ENCODE results near the gene ATP11B.

ATP11B gene

DNA sequence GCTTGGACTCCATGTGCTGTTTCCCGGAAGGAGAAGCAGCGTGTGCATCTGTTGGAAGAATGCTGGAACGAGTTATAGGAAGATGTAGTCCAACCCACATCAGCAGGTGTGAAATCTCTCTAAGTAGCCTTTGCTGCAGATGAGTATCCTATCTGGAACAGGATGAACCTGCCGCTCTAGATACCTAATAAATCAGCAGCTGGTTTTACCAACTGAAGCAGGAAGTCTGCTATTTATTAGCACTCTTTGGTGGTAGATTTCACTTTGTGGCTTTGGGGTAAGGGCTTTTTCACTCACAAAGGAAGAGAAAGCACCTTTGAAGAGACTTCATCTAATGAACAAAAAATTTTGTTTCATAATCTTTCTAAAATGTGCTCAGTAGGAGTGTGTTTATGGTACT, 120.6 kb downstream of the ATP11B start:
- TF ChIP-seq, protein P1, sequence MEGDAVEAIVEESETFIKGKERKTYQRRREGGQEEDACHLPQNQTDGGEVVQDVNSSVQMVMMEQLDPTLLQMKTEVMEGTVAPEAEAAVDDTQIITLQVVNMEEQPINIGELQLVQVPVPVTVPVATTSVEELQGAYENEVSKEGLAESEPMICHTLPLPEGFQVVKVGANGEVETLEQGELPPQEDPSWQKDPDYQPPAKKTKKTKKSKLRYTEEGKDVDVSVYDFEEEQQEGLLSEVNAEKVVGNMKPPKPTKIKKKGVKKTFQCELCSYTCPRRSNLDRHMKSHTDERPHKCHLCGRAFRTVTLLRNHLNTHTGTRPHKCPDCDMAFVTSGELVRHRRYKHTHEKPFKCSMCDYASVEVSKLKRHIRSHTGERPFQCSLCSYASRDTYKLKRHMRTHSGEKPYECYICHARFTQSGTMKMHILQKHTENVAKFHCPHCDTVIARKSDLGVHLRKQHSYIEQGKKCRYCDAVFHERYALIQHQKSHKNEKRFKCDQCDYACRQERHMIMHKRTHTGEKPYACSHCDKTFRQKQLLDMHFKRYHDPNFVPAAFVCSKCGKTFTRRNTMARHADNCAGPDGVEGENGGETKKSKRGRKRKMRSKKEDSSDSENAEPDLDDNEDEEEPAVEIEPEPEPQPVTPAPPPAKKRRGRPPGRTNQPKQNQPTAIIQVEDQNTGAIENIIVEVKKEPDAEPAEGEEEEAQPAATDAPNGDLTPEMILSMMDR (IDR thresholded peaks at IDR 0.05; ENCODE audit: low read depth, low read length), result no peak
- in situ Hi-C loops (cut with HindIII; ENCODE audit: low sequenced_read_pairs), result no loop called here
- no peak for DNase-seq (ENCODE audit: low read depth, low spot score)
- no peak overlapping the region for H3K4me3 ChIP-seq (ENCODE audit: low read depth, low read length)

DNA sequence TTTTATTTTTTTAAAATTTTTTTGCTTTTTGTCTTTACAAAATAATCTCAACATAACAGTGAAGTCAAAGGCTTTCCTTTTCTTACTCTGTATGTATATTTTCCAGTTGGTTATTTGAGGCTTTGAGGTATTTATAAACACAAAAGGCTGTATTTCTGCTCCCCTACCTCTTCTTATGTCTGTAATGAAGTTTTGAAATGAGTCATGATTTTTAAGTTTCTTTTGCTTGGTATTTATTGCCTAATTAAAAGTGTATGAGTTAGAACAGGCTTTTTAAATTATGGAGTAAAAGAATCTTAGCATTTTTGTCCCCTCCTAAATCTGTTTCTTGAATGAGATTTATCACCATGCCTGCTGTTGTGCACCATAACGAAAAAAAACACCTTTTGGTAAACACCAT, 121.0 kb downstream of the ATP11B start:
- no peak for DNase-seq (ENCODE audit: low read depth, low spot score)
- in situ Hi-C loops (cut with HindIII; ENCODE audit: low sequenced_read_pairs), result no loop called here
- no peak overlapping the region for H3K4me3 ChIP-seq (ENCODE audit: low read depth, low read length)
- TF ChIP-seq, protein P1 (IDR thresholded peaks at IDR 0.05; ENCODE audit: low read depth, low read length), result no peak

DNA sequence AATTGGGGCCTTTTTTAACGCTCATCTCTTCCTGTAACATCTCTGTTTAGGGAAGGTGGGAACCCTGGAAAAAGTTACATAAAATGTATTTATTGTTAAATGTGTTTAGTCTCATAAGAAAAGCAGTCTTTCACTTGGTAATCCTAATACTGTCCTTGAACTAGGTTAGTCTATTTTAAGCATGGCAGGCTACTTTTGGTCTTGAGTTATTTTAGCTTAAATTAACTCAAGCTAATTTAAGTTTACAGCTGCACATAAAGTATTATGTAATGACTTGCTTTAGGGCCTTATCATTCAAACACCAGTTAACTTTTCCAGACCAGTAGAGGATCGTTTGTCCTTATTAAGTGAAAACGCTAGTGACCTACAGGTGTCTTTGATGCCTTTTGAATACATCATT, 123.8 kb downstream of the ATP11B start:
- DNase-seq (ENCODE audit: low read depth, low spot score), result no peak

DNA sequence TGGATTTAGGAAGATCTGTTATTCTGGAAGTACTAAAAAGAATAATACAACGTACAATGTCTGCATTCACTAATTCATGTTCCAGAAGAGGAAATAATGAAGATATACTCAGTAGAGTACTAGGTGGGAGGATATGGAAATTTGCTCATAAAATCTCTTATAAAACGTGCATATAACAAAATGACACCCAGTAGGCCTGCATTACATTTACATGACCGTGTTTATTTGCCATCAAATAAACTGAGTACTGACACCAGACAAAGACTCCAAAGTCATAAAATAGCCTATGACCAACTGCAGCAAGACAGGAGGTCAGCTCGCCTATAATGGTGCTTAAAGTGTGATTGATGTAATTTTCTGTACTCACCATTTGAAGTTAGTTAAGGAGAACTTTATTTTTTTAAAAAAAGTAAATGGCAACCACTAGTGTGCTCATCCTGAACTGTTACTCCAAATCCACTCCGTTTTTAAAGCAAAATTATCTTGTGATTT, 126.6 kb downstream of the ATP11B start:
- H3K4me3 ChIP-seq (ENCODE audit: low read depth, low read length), result no peak overlapping the region
- in situ Hi-C loops (cut with HindIII; ENCODE audit: low sequenced_read_pairs), result no loop called here
- DNase-seq (ENCODE audit: low read depth, low spot score), result no peak
- TF ChIP-seq, protein P1 (IDR thresholded peaks at IDR 0.05; ENCODE audit: low read depth, low read length), result no peak

More for the DNA sequence above, 123.8 kb downstream of the ATP11B start:
- in situ Hi-C loops (cut with HindIII; ENCODE audit: low sequenced_read_pairs), result no loop called here
- TF ChIP-seq, protein P1 (IDR thresholded peaks at IDR 0.05; ENCODE audit: low read depth, low read length), result no peak
- H3K4me3 ChIP-seq (ENCODE audit: low read depth, low read length), result no peak overlapping the region

DNA sequence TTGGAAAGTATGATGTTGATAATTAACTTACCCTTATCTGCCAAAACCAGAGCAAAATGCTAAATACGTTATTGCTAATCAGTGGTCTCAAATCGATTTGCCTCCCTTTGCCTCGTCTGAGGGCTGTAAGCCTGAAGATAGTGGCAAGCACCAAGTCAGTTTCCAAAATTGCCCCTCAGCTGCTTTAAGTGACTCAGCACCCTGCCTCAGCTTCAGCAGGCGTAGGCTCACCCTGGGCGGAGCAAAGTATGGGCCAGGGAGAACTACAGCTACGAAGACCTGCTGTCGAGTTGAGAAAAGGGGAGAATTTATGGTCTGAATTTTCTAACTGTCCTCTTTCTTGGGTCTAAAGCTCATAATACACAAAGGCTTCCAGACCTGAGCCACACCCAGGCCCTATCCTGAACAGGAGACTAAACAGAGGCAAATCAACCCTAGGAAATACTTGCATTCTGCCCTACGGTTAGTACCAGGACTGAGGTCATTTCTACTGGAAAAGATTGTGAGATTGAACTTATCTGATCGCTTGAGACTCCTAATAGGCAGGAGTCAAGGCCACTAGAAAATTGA, 127.3 kb downstream of the ATP11B start:
- in situ Hi-C loops (cut with HindIII; ENCODE audit: low sequenced_read_pairs), result no loop called here
- DNase-seq (ENCODE audit: low read depth, low spot score), result no peak
- no peak overlapping the region for H3K4me3 ChIP-seq (ENCODE audit: low read depth, low read length)
- TF ChIP-seq, protein P1 (IDR thresholded peaks at IDR 0.05; ENCODE audit: low read depth, low read length), result no peak

DNA sequence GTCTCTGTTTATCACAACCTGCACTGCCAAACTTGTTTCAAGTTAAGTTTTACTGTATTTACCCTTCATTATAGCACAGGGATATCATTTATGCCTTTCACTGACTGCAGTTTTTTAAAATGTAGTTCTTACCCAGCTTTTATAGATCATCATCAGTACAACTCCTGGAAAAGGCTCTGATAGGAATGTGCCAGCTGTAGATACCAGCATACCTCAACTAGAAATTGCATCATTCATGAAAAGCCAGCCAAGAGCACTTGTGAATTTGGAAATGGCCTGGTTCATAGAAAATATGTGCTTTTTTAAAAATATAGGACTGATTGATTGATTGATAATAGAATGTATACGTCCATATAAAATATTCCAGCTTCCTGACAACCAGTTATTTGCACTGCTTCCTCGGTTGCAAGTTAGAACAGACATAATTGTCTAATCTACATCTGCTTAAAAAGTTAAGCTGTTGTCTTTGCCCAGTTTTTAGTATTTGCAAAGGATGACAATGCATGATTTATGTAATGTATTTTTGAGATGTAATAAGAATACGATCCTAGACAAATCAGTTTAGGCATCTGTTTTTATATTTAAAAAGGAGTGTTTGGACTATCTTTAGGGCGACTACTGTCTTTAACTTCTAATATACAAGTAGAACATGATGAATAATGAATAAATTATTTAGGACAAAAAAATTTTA, 128.5 kb downstream of the ATP11B start:
- DNase-seq (ENCODE audit: low read depth, low spot score), result peak; percentile 13
- TF ChIP-seq, protein P1 (IDR thresholded peaks at IDR 0.05; ENCODE audit: low read depth, low read length), result no peak
- in situ Hi-C loops (cut with HindIII; ENCODE audit: low sequenced_read_pairs), result no loop called here
- H3K4me3 ChIP-seq (ENCODE audit: low read depth, low read length), result no peak overlapping the region

All from astrocyte of the spinal cord (primary cell).